ENCODE measurements around the gene ARNT2. TPM values are rescaled to one million over a fixed set of nuclear protein-coding genes. Genes with fewer than 3 reads are reported as not detected.

Gene ARNT2
- total and polyA plus RNA-seq, 2 of the 13 experiments (the other 11 are each of a cell fraction or from before 2014, with no cell fraction given), result 0.69 to 1.7 TPM

DNA sequence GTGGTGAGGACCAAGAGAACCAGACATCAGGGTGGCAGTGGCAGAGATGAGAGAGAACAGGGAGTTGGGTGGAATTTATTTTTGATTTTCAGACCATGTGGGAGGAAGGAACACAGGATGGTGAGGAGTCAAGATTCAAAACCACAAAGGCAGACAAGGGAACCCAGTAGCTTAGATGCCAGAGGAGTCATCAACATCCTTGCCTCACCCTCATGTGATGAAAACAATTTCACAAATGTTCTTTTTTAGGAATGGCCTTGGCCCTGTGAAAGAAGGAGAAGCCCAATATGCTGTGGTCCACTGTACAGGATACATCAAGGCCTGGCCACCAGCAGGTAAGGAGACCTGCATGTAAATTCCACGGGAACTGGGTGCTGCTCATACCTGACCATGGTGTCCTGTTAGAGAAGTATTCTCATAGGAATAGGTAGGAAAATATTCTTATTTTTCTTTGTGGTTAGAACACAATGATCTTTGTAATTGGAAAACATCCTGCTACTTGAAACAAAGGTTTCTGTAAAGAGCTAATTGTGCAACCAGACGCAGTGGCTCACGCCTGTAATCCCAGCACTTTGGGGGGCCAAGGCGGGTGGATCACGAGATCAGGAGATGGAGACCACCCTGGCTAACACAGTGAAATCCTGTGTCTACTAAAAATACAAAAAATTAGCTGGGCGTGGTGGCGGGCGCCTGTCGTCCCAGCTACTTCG is 110.0 kb downstream of the ARNT2 start (continued):
- no peak for TF ChIP-seq FOSL2 (CRISPR knock-in tag; IDR thresholded peaks at IDR 0.05)
- TF ChIP-seq, protein P1, sequence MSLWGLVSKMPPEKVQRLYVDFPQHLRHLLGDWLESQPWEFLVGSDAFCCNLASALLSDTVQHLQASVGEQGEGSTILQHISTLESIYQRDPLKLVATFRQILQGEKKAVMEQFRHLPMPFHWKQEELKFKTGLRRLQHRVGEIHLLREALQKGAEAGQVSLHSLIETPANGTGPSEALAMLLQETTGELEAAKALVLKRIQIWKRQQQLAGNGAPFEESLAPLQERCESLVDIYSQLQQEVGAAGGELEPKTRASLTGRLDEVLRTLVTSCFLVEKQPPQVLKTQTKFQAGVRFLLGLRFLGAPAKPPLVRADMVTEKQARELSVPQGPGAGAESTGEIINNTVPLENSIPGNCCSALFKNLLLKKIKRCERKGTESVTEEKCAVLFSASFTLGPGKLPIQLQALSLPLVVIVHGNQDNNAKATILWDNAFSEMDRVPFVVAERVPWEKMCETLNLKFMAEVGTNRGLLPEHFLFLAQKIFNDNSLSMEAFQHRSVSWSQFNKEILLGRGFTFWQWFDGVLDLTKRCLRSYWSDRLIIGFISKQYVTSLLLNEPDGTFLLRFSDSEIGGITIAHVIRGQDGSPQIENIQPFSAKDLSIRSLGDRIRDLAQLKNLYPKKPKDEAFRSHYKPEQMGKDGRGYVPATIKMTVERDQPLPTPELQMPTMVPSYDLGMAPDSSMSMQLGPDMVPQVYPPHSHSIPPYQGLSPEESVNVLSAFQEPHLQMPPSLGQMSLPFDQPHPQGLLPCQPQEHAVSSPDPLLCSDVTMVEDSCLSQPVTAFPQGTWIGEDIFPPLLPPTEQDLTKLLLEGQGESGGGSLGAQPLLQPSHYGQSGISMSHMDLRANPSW (CRISPR knock-in tag; IDR thresholded peaks at IDR 0.05; ENCODE audit: borderline replicate concordance), result no peak

DNA sequence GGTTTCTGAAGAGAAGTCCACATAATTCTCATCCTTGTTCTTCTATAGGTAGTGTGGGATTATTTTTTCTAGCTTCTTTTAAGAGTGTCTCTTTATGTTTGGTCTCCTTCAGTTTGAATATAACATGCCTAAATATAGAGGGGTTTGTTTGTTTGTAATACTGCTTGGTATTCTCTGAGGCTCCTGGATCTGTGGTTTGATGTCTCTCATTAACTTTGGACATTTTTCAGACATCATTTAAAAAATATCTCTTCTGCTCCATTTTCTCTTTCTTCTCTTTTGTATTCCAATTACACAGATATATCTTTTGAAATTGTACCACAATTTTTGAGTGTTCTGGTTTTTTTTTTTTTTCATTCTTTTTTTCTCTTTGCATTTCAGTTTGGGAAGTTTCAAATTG is 113.1 kb downstream of the ARNT2 start:
- H4K20me1 ChIP-seq (ENCODE audit: insufficient read depth, low read length), result no peaks in the 10 kb centered on the region
- intact Hi-C loops (cut with micrococcal nuclease; ENCODE audit: unreplicated experiment) (no loop called here), in situ Hi-C loops (cut with HindIII; ENCODE audit: extremely low pct_ligation_motif_present, low pct_unique_long_range_greater_than_20kb) (no loop called here)
- H3K4me1 ChIP-seq (ENCODE audit: insufficient read depth, low read length), result no peaks in the 10 kb centered on the region
- no peak overlapping the region for H3K9ac ChIP-seq (ENCODE audit: insufficient read depth, low read depth, low read length)
- TF ChIP-seq, protein P2, sequence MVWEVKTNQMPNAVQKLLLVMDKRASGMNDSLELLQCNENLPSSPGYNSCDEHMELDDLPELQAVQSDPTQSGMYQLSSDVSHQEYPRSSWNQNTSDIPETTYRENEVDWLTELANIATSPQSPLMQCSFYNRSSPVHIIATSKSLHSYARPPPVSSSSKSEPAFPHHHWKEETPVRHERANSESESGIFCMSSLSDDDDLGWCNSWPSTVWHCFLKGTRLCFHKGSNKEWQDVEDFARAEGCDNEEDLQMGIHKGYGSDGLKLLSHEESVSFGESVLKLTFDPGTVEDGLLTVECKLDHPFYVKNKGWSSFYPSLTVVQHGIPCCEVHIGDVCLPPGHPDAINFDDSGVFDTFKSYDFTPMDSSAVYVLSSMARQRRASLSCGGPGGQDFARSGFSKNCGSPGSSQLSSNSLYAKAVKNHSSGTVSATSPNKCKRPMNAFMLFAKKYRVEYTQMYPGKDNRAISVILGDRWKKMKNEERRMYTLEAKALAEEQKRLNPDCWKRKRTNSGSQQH (CRISPR knock-in tag; IDR thresholded peaks at IDR 0.05; ENCODE audit: low read depth), result no peak
- no peak for TF ChIP-seq BRD4 (CRISPR knock-in tag; IDR thresholded peaks at IDR 0.05)
- no peak for TF ChIP-seq SRF (IDR thresholded peaks at IDR 0.05; ENCODE audit: low read depth, low read length)
- no peak for TF ChIP-seq TBX2 (CRISPR knock-in tag; IDR thresholded peaks at IDR 0.05; ENCODE audit: borderline replicate concordance)
- no peak for TF ChIP-seq IKZF1 (IDR thresholded peaks at IDR 0.05)
- TF ChIP-seq THAP11 (CRISPR knock-in tag; IDR thresholded peaks at IDR 0.05), result no peak
- no peak for TF ChIP-seq RFX3 (CRISPR knock-in tag; IDR thresholded peaks at IDR 0.05)
- no peak overlapping the region for H2AFZ ChIP-seq (ENCODE audit: low read length)
- no peaks in the 10 kb centered on the region for H3K36me3 ChIP-seq (replicated peaks in 1 of 2; ENCODE audit: control insufficient read depth in 1 of 2, insufficient read depth in 2 of 2, low read length in 2 of 2)
- no peak overlapping the region for H3K27ac ChIP-seq (ENCODE audit: extremely low read length, insufficient read depth, low read length)
- CTCF ChIA-PET (ENCODE audit: low intra/inter-chr PET ratio, low total read pairs), result no interaction called here
- no peaks in the 10 kb centered on the region for H3K79me2 ChIP-seq (ENCODE audit: insufficient read depth, low read length)
- no peaks in the 10 kb centered on the region for H3K9me3 ChIP-seq (ENCODE audit: low read length)
- ATAC-seq (no peak), FAIRE-seq (no peak), DNase-seq (ENCODE audit: low spot score) (no peak)
- POLR2A ChIA-PET, result no interaction called here
- no TSS peak for BruUV-seq (replicated peaks)
- no peaks in the 10 kb centered on the region for H3K27me3 ChIP-seq (ENCODE audit: control insufficient read depth in 1 of 2, insufficient read depth in 2 of 2, low read length in 2 of 2)
- H3K4me3 ChIP-seq (replicated peaks in 1 of 3; ENCODE audit: insufficient read depth in 1 of 3, low read depth in 2 of 3, low read length in 3 of 3), result no peak overlapping the region
- H3K4me2 ChIP-seq (ENCODE audit: low read depth, low read length), result no peak overlapping the region

Measured in HepG2 (cell line).